GM23338 (cell line): ENCODE data around the gene ZNF697. TPM values are rescaled to one million over a fixed set of nuclear protein-coding genes. Genes with fewer than 3 reads are reported as not detected.

Source experiments
- ATAC-seq: fragments of 200-7000 bp; cut with Tn5 transposase; 3 replicates; pipeline ENCODE4 v1.9.1; 2020
- DNase-seq: peaks from one replicate; pipeline ENCODE4 v3.0.0-alpha.2; 2015; ENCODE audit warnings: low spot score
- H2AFZ ChIP-seq: fragments of 200-600 bp; sonication (generic); 2 replicates; pipeline ENCODE4 v1.8.0; 2016; ENCODE audit warnings: antibody characterized with exemption, mild to moderate bottlenecking, moderate library complexity
- H3F3A ChIP-seq: fragments of 200-600 bp; sonication (generic); replicated peaks from 2 replicates; pipeline ENCODE4 v1.8.0; 2017; ENCODE audit warnings: antibody characterized with exemption, mixed run types, low read depth
- H3K27ac ChIP-seq: fragments of 200-600 bp; sonication (generic); 2 replicates; pipeline ENCODE4 v1.6.1; 2016; ENCODE audit warnings: low read depth
- H3K27me3 ChIP-seq: fragments of 200-600 bp; sonication (generic); 2 replicates; pipeline ENCODE4 v1.8.0; 2016; ENCODE audit warnings: mild to moderate bottlenecking, mixed run types, moderate library complexity; ENCODE audit not compliant: insufficient read depth
- H3K36me3 ChIP-seq: fragments of 200-600 bp; sonication (generic); 2 replicates; pipeline ENCODE4 v1.8.0; 2016; ENCODE audit warnings: mild to moderate bottlenecking; ENCODE audit not compliant: insufficient read depth
- H3K4me1 ChIP-seq: fragments of 200-600 bp; sonication (generic); 2 replicates; pipeline ENCODE4 v1.8.0; 2016; ENCODE audit warnings: mild to moderate bottlenecking, moderate library complexity; ENCODE audit not compliant: insufficient read depth
- H3K4me2 ChIP-seq: fragments of 200-600 bp; sonication (generic); 2 replicates; pipeline ENCODE4 v1.7.1; 2017; ENCODE audit warnings: mixed run types
- H3K4me3 ChIP-seq: fragments of 200-600 bp; sonication (generic); 2 replicates; pipeline ENCODE4 v1.6.1; 2016; ENCODE audit warnings: mixed run types
- H3K79me2 ChIP-seq: fragments of 200-600 bp; sonication (generic); replicated peaks from 2 replicates; pipeline ENCODE4 v1.8.0; 2017; ENCODE audit warnings: mild to moderate bottlenecking; ENCODE audit not compliant: insufficient read depth
- H3K9me2 ChIP-seq: fragments of 200-600 bp; sonication (generic); 2 replicates; pipeline ENCODE4 v1.8.0; 2017; ENCODE audit not compliant: insufficient read depth
- H4K20me1 ChIP-seq: fragments of 200-600 bp; sonication (generic); replicated peaks from 2 replicates; pipeline ENCODE4 v1.8.0; 2017; ENCODE audit warnings: mild to moderate bottlenecking; ENCODE audit not compliant: insufficient read depth
- H3K27ac Mint-ChIP-seq: 2 replicates; pipeline ENCODE4 v1.8.0; 2020; ENCODE audit warnings: inconsistent platforms, mild to moderate bottlenecking, moderate library complexity, mixed read lengths
- H3K27me3 Mint-ChIP-seq: 3 replicates; pipeline ENCODE4 v1.8.0; 2022; ENCODE audit warnings: low read depth, mild to moderate bottlenecking, moderate library complexity, mixed read lengths, inconsistent platforms; ENCODE audit not compliant: insufficient read depth, poor library complexity
- H3K36me3 Mint-ChIP-seq: 3 replicates; pipeline ENCODE4 v1.8.0; 2021; ENCODE audit warnings: low read depth, mild to moderate bottlenecking, inconsistent platforms, moderate library complexity, mixed read lengths
- H3K4me1 Mint-ChIP-seq: 3 replicates; pipeline ENCODE4 v1.8.0; 2020; ENCODE audit warnings: mild to moderate bottlenecking, inconsistent platforms, mixed read lengths
- H3K4me3 Mint-ChIP-seq: 3 replicates; pipeline ENCODE4 v1.8.0; 2021; ENCODE audit warnings: moderate library complexity, mild to moderate bottlenecking, inconsistent platforms, mixed read lengths
- H3K9me3 Mint-ChIP-seq: 3 replicates; pipeline ENCODE4 v1.8.0; 2020; ENCODE audit warnings: moderate library complexity, mild to moderate bottlenecking, inconsistent platforms, mixed read lengths
- EZH2 ChIP-seq: fragments of 200-600 bp; sonication (generic); IDR thresholded peaks from one replicate; pipeline ENCODE4 v1.8.0; 2017; ENCODE audit warnings: antibody characterized with exemption, mild to moderate bottlenecking, low read depth; ENCODE audit not compliant: unreplicated experiment
- EZH2phosphoT487 ChIP-seq: fragments of 200-600 bp; sonication (generic); IDR thresholded peaks from one replicate; pipeline ENCODE4 v1.8.1; 2018; ENCODE audit warnings: antibody characterized with exemption; ENCODE audit not compliant: unreplicated experiment
- JUNB ChIP-seq: IDR thresholded peaks from one replicate; pipeline ENCODE4 v1.6.1; 2016; ENCODE audit warnings: antibody characterized with exemption; ENCODE audit not compliant: unreplicated experiment
- NANOG ChIP-seq: IDR thresholded peaks from 2 replicates; pipeline ENCODE4 v1.6.1; 2016; ENCODE audit warnings: antibody characterized with exemption, borderline replicate concordance
- POLR2AphosphoS5 ChIP-seq: IDR thresholded peaks from 2 replicates; pipeline ENCODE4 v1.6.1; 2016; ENCODE audit warnings: antibody characterized with exemption, low read depth
- ZNF331 ChIP-seq: fragments of 250-450 bp; sonication (Bioruptor Pico); IDR thresholded peaks from 2 replicates; pipeline ENCODE4 v1.5.0; 2020; ENCODE audit warnings: low read depth, mild to moderate bottlenecking, moderate library complexity
- polyA plus RNA-seq: library from polyadenylated mRNA; unstranded; fragments of >200 nt; fragmentation: Nextera tagmentation; extraction: Ambion mirVana; gene quantifications from 2 replicates; pipeline ENCODE4 v1.2.1, GENCODE V29; 2016
- total RNA-seq: library from RNA; depleted of rRNA; stranded (reverse); fragments of >200 nt; shearing (Covaris generic); gene quantifications from 2 replicates; pipeline ENCODE4 v1.2.3, GENCODE V29; 2014
- TF ChIP-seq, protein P1 (sequence below): IDR thresholded peaks from one replicate; pipeline ENCODE4 v1.6.1; 2018; ENCODE audit warnings: antibody characterized with exemption; ENCODE audit not compliant: unreplicated experiment

The ZNF697 gene
- total and polyA plus RNA-seq, 2 experiments from 2014 or later: 5.4 to 32.0 TPM

- TF ChIP-seq, protein P1, sequence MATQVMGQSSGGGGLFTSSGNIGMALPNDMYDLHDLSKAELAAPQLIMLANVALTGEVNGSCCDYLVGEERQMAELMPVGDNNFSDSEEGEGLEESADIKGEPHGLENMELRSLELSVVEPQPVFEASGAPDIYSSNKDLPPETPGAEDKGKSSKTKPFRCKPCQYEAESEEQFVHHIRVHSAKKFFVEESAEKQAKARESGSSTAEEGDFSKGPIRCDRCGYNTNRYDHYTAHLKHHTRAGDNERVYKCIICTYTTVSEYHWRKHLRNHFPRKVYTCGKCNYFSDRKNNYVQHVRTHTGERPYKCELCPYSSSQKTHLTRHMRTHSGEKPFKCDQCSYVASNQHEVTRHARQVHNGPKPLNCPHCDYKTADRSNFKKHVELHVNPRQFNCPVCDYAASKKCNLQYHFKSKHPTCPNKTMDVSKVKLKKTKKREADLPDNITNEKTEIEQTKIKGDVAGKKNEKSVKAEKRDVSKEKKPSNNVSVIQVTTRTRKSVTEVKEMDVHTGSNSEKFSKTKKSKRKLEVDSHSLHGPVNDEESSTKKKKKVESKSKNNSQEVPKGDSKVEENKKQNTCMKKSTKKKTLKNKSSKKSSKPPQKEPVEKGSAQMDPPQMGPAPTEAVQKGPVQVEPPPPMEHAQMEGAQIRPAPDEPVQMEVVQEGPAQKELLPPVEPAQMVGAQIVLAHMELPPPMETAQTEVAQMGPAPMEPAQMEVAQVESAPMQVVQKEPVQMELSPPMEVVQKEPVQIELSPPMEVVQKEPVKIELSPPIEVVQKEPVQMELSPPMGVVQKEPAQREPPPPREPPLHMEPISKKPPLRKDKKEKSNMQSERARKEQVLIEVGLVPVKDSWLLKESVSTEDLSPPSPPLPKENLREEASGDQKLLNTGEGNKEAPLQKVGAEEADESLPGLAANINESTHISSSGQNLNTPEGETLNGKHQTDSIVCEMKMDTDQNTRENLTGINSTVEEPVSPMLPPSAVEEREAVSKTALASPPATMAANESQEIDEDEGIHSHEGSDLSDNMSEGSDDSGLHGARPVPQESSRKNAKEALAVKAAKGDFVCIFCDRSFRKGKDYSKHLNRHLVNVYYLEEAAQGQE: no peak
- no peak for TF ChIP-seq NANOG
- no peak for TF ChIP-seq EZH2
- TF ChIP-seq POLR2AphosphoS5: no peak
- no peak for TF ChIP-seq ZNF331 (CRISPR knock-in tag)
- TF ChIP-seq JUNB: no peak
- TF ChIP-seq EZH2phosphoT487: no peak
These were observed 54.3 kb downstream of the ZNF697 start (continued) for GRCh38 chr1:119593805-119594204.

GRCh38 chr1:119590393-119590792 lies 57.7 kb downstream of the ZNF697 start:
- Mint-ChIP-seq H3K9me3 (no peaks in the 10 kb centered on the region), H3K36me3 (no peaks in the 10 kb centered on the region), H3K27me3 (peaks cover 3% of the 10 kb centered on the region), H3K27ac (no peak overlapping the region), H3K4me1 (no peaks in the 10 kb centered on the region), H3K4me3 (no peak overlapping the region)
- no peak overlapping the region for H3K27ac ChIP-seq
- no peak for ATAC-seq
- no peak overlapping the region for H3K4me2 ChIP-seq
- no peak overlapping the region for H3K4me3 ChIP-seq
- TF ChIP-seq, protein P1: no peak
- TF ChIP-seq JUNB: no peak
- H3K9me2 ChIP-seq: 0 out of 2 replicates have a peak, but pooled peaks cover 3% of the 10 kb centered on the region
- H4K20me1 ChIP-seq: no peaks in the 10 kb centered on the region
- no peaks in the 10 kb centered on the region for H3K36me3 ChIP-seq
- no peaks in the 10 kb centered on the region for H3K27me3 ChIP-seq
- no peak for DNase-seq
- no peaks in the 10 kb centered on the region for H3F3A ChIP-seq
- H3K4me1 ChIP-seq: no peaks in the 10 kb centered on the region
- no peaks in the 10 kb centered on the region for H3K79me2 ChIP-seq
- H2AFZ ChIP-seq: no peak overlapping the region
